GM18507 (cell line): ENCODE measurements around the gene IL31RA.

Experiments used
- DNase-seq: peaks from one replicate; pipeline ENCODE4 v3.0.0; 2011; ENCODE audit warnings: low read depth; ENCODE audit not compliant: insufficient read length; ENCODE audit errors: extremely low spot score
- FAIRE-seq: peaks from 2 replicates; lab custom pipeline; 2011; peaks lifted over from hg19 to GRCh38; lab: Jason Lieb, UNC

IL31RA gene

GRCh38 chr5:55959208-55959607 is 108.1 kb downstream of the IL31RA start:
- DNase-seq = no peak
- FAIRE-seq = peak; percentile 38

- DNase-seq (no peak), FAIRE-seq (no peak)
These were observed 109.6 kb downstream of the IL31RA start for GRCh38 chr5:55960779-55961178.

- DNase-seq (no peak), FAIRE-seq (no peak)
These were observed 114.4 kb downstream of the IL31RA start for GRCh38 chr5:55965525-55965924.

- DNase-seq (no peak), FAIRE-seq (no peak)
These were observed 115.1 kb downstream of the IL31RA start for GRCh38 chr5:55966284-55966683.

- FAIRE-seq = no peak
- no peak for DNase-seq
These were observed 118.8 kb downstream of the IL31RA start for GRCh38 chr5:55969956-55970355.
